GM12874 (cell line): Measurements from ENCODE around the gene ERI3.

Experiments used
- CTCF ChIP-seq: IDR thresholded peaks from 2 replicates; pipeline ENCODE4 v1.5.1; 2011; ENCODE audit warnings: low read depth, mild to moderate bottlenecking, control low read depth, low read length, moderate library complexity; ENCODE audit not compliant: insufficient read depth

ERI3 gene

GRCh38 chr1:44354840-44355581 lies at the start of gene ERI3:
TSS of gene ERI3 (minus strand) at chr1:44355257. CDS start at chr1:44355026, 231 bp downstream.
- no peak for TF ChIP-seq CTCF

- no peak for TF ChIP-seq CTCF
Observed at GRCh38 chr1:44401256-44402228, 46.5 kb upstream of the ERI3 start.

- TF ChIP-seq CTCF: no peak
Observed at GRCh38 chr1:44390277-44390676, 35.2 kb upstream of the ERI3 start.

- TF ChIP-seq CTCF: no peak
Observed at GRCh38 chr1:44389437-44389836, 34.4 kb upstream of the ERI3 start.

- no peak for TF ChIP-seq CTCF
Observed at GRCh38 chr1:44388551-44388950, 33.5 kb upstream of the ERI3 start.

- no peak for TF ChIP-seq CTCF
Observed at GRCh38 chr1:44380666-44381177, 25.7 kb upstream of the ERI3 start.
